Neural crest cell (in vitro differentiated cells): Measurements from ENCODE around the gene TPMT. TPM values are rescaled to one million over a fixed set of nuclear protein-coding genes. Genes with fewer than 3 reads are reported as not detected.

Source experiments
- DNase-seq: peaks from one replicate; pipeline ENCODE4 v3.0.0; 2021; ENCODE audit warnings: low read depth, mixed read lengths, low spot score
- H3K27ac Mint-ChIP-seq: one replicate; pipeline ENCODE4 v1.8.0; 2021; ENCODE audit warnings: mild to moderate bottlenecking, mixed read lengths; ENCODE audit not compliant: unreplicated experiment
- H3K27me3 Mint-ChIP-seq: 2 replicates; pipeline ENCODE4 v1.8.0; 2021; ENCODE audit warnings: low read depth, mild to moderate bottlenecking, mixed read lengths
- H3K36me3 Mint-ChIP-seq: 2 replicates; pipeline ENCODE4 v1.8.0; 2021; ENCODE audit warnings: low read depth, mild to moderate bottlenecking, mixed read lengths
- H3K4me1 Mint-ChIP-seq: 2 replicates; pipeline ENCODE4 v1.8.0; 2021; ENCODE audit warnings: mixed read lengths
- H3K4me3 Mint-ChIP-seq: one replicate; pipeline ENCODE4 v1.8.0; 2021; ENCODE audit warnings: mild to moderate bottlenecking, mixed read lengths
- H3K9me3 Mint-ChIP-seq: 2 replicates; pipeline ENCODE4 v1.8.0; 2021; ENCODE audit warnings: mixed read lengths
- total RNA-seq: library from RNA; stranded (reverse); gene quantifications from 2 replicates; pipeline ENCODE4 v1.2.1, GENCODE V29; 2021
- TF ChIP-seq, protein P1 (sequence below): fragments of 200-600 bp; sonication (generic); conservative IDR thresholded peaks from 2 replicates; pipeline ENCODE4 v1.5.0; 2021; ENCODE audit warnings: antibody characterized with exemption, mild to moderate bottlenecking

TPMT gene
- total RNA-seq, 1 donor from 2014 or later = 7.5 TPM

DNA sequence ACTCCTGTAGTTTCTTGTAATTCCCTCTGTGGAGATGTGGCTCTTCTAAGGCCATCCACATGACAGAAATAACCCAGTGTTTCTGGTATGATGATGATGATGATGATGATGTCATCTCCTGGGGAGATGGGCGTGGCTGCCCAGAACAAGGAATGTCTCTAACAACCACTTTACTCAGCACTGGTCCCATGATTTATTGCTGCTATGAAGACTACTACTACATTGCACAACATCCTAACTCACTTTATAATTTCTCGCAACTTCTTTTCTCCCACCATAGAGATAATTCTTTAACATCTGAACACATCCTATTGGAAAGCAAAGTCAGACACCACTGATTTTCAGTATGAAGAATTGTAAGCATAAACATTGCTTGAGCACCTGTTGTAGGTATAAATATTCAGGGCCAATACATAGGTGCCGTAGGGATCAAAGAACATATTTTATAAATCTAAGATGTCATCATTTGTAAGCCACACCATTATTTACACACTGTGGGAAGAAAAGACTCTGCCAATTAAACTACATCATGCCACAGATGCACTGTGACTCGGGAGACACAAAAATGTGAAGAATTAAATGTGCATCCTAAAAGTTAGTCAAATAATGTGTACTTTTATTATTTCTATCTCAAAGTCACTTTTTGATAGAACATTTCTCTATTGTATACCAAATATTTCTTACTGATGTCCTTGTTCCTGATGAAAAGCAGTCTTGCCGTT, 6.4 kb downstream of the TPMT start:
- Mint-ChIP-seq H3K9me3 (no peaks in the 10 kb centered on the region), H3K27me3 (no peaks in the 10 kb centered on the region), H3K4me3 (no peak overlapping the region), H3K27ac (no peak overlapping the region), H3K4me1 (peaks cover 15% of the 10 kb centered on the region), H3K36me3 (no peaks in the 10 kb centered on the region)
- TF ChIP-seq, protein P1, sequence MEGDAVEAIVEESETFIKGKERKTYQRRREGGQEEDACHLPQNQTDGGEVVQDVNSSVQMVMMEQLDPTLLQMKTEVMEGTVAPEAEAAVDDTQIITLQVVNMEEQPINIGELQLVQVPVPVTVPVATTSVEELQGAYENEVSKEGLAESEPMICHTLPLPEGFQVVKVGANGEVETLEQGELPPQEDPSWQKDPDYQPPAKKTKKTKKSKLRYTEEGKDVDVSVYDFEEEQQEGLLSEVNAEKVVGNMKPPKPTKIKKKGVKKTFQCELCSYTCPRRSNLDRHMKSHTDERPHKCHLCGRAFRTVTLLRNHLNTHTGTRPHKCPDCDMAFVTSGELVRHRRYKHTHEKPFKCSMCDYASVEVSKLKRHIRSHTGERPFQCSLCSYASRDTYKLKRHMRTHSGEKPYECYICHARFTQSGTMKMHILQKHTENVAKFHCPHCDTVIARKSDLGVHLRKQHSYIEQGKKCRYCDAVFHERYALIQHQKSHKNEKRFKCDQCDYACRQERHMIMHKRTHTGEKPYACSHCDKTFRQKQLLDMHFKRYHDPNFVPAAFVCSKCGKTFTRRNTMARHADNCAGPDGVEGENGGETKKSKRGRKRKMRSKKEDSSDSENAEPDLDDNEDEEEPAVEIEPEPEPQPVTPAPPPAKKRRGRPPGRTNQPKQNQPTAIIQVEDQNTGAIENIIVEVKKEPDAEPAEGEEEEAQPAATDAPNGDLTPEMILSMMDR = no peak
- no peak for DNase-seq

DNA sequence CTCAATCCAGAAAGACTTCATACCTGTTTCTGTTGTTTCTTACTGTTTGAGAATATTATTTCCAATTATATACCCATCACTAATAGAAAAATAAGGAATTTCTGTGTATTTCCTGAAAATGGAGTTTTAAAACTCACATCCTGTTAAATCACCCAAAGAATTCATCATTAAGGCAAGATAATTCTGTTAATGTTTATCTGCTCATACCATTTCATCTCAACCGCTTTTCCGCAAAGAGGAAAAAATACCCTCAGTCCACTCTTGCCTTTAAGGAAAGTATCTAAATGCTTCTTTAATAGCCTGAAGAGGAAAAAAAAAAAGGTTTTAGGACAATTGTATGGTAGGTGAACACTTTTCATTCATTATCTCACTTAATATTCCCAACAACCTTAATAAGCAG, 7.3 kb downstream of the TPMT start:
- H3K36me3 Mint-ChIP-seq = no peaks in the 10 kb centered on the region

DNA sequence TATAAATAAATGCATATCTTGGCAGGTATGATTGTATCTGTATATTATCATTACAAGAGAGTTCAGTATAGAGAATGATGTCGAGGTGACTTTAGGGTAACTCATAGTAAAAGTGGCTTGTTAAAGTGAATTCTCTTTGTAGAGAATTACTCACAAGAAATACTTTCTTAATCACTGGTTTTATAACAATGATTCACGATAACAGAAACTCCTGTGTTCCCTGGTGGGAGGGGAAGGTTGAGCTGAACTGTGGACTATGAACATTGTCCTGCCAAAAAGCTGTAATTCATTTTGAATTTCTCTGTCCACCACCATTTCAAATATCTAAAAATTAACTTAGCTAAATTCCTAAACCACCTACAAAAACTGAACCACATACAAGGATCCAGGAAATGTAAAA, 7.7 kb downstream of the TPMT start:
- no peak overlapping the region for H3K27ac Mint-ChIP-seq
- no peaks in the 10 kb centered on the region for H3K9me3 Mint-ChIP-seq
- H3K36me3 Mint-ChIP-seq = no peaks in the 10 kb centered on the region
- H3K27me3 Mint-ChIP-seq = no peaks in the 10 kb centered on the region
- no peak overlapping the region for H3K4me3 Mint-ChIP-seq
- TF ChIP-seq, protein P1 = no peak
- DNase-seq = no peak
- H3K4me1 Mint-ChIP-seq = peaks cover 5% of the 10 kb centered on the region

More for the DNA sequence above, 7.3 kb downstream of the TPMT start:
- no peaks in the 10 kb centered on the region for H3K27me3 Mint-ChIP-seq
- TF ChIP-seq, protein P1 = no peak
- no peak overlapping the region for H3K4me3 Mint-ChIP-seq
- DNase-seq = no peak
- H3K4me1 Mint-ChIP-seq = peaks cover 9% of the 10 kb centered on the region
- H3K27ac Mint-ChIP-seq = no peak overlapping the region
- H3K9me3 Mint-ChIP-seq = no peaks in the 10 kb centered on the region

DNA sequence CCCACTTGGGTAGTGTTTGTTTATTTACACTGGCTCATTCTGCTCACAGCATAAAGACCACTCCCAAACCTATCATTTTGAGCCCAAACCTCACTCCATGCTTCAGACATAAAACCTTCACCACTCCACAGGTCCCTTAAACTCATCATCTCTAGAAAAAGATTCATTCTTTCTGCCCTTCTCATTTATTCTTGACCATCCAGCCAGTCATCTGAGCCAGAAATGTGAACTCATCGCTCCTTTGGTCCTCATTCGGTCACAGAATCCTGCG, 12.4 kb downstream of the TPMT start:
- TF ChIP-seq, protein P1 = no peak
- Mint-ChIP-seq H3K4me3 (no peak overlapping the region), H3K9me3 (no peaks in the 10 kb centered on the region), H3K36me3 (peaks cover 4% of the 10 kb centered on the region), H3K27me3 (no peaks in the 10 kb centered on the region), H3K27ac (no peak overlapping the region), H3K4me1 (no peaks in the 10 kb centered on the region)
- no peak for DNase-seq

DNA sequence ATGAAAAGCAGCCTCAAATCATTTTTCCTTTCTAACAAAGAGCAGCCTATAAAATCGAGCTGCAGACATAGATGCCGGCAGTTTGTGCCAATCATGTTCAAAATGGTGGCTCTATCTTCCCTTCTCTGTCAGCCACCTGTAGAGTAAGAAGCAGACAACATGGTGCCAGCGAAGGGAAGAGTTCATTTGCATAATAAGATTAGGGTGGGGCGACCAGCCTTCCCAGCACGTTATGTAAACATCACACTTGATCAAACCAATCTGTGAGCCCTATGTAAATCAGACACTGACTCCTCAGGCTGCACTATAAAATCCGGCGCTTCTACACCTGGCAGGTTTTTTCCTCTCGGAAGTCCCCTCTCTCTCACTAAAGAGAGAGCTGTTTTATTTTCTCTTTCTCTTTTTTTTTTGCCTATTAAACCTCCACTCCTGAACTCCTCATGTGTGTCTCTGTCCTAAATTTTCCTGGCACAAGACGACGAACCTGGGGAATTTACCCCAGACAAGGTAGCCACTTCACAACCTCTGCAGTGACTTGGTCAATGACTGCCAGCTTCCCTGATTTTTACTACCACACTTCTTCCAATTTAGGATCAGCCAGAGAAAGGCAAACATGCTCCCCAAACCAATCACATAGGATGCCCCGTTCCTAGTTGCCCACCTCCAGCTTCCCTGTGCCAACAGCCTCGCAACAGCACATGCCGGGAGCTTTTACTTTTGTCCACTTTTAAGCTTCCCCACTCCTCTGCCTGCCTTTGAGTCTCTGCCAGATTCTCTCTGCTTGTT, 12.9 kb downstream of the TPMT start:
- no peak for DNase-seq

More for the DNA sequence above, 12.9 kb downstream of the TPMT start:
- Mint-ChIP-seq H3K36me3 (peaks cover 4% of the 10 kb centered on the region), H3K4me1 (no peaks in the 10 kb centered on the region), H3K27me3 (no peaks in the 10 kb centered on the region), H3K9me3 (no peaks in the 10 kb centered on the region), H3K27ac (no peak overlapping the region), H3K4me3 (no peak overlapping the region)
- TF ChIP-seq, protein P1 = no peak
